ENCODE data around the gene DDX42. TPM values are rescaled to one million over a fixed set of nuclear protein-coding genes. Genes with fewer than 3 reads are reported as not detected.

Gene DDX42
- total RNA-seq, 1 donor from 2014 or later = 47.6 TPM

Other genes with a start within 250 kb of the DDX42 start
- gene DCAF7, start 223.7 kb upstream of the DDX42 start, total RNA-seq = 23.8 and 25.7 TPM in 2 replicates
- gene TACO1, start 173.3 kb upstream of the DDX42 start, total RNA-seq = 17.2 and 21.7 TPM in 2 replicates
- 14.5 and 16.4 TPM in 2 replicates for gene MAP3K3, start 151.8 kb upstream of the DDX42 start, total RNA-seq
- 3.0 and 4.3 TPM in 2 replicates for gene LIMD2, start 74.0 kb upstream of the DDX42 start, total RNA-seq
- 14.2 and 16.3 TPM in 2 replicates for gene STRADA, start 32.4 kb upstream of the DDX42 start, total RNA-seq
- gene CCDC47, start 573 bp upstream of the DDX42 start, total RNA-seq = 67.8 and 73.3 TPM in 2 replicates
- gene PSMC5, start 53.3 kb downstream of the DDX42 start, total RNA-seq = 36.8 and 50.2 TPM in 2 replicates
- gene FTSJ3, start 53.5 kb downstream of the DDX42 start, total RNA-seq = 27.9 and 49.9 TPM in 2 replicates
- 28.5 and 28.8 TPM in 2 replicates for gene SMARCD2, start 68.5 kb downstream of the DDX42 start, total RNA-seq
- not detected in 2 replicates for gene CSH2, start 99.5 kb downstream of the DDX42 start, total RNA-seq
- gene GH2, start 107.8 kb downstream of the DDX42 start, total RNA-seq = not detected in 2 replicates
- not detected in 2 replicates for gene CSH1, start 122.4 kb downstream of the DDX42 start, total RNA-seq
- gene CSHL1, start 137.1 kb downstream of the DDX42 start, total RNA-seq = not detected in 2 replicates
- gene GH1, start 144.7 kb downstream of the DDX42 start, total RNA-seq = not detected in 2 replicates
- 0.99 and 4.8 TPM in 2 replicates for gene CD79B, start 158.2 kb downstream of the DDX42 start, total RNA-seq
- gene SCN4A, start 198.7 kb downstream of the DDX42 start, total RNA-seq = 99.4 and 105 TPM in 2 replicates
- 0.08 and 0.26 TPM in 2 replicates for gene PRR29, start 224.2 kb downstream of the DDX42 start, total RNA-seq
- gene ICAM2, start 246.5 kb downstream of the DDX42 start, total RNA-seq = 1.2 and 2.0 TPM in 2 replicates

Measured in myocyte (in vitro differentiated cells).